ENCODE results near the gene SAFB2.

SAFB2 gene

GRCh38 chr19:5553892-5554291 is 68.7 kb downstream of the SAFB2 start:
- Histone ChIP-seq H3K27me3 (ENCODE audit: insufficient read depth, low read length) (no peaks in the 10 kb centered on the region; the same call in 1 of the 2 replicates), H3K4me3 (ENCODE audit: low read depth, low read length, poor library complexity, severe bottlenecking) (no peak overlapping the region), H3K9me3 (ENCODE audit: low read length) (no peaks in the 10 kb centered on the region), H3K4me1 (ENCODE audit: insufficient read depth, low read length, severe bottlenecking) (no peaks in the 10 kb centered on the region), H3K79me2 (ENCODE audit: insufficient read depth, low read length) (no peaks in the 10 kb centered on the region), H2AFZ (ENCODE audit: low read length) (no peak overlapping the region), H3K4me2 (ENCODE audit: low read length) (no peak overlapping the region), H3K36me3 (ENCODE audit: insufficient read depth, low read length) (no peaks in the 10 kb centered on the region), H3K9ac (ENCODE audit: low read length) (no peak overlapping the region), H3K9me2 (ENCODE audit: low read depth, low read length) (no peaks in the 10 kb centered on the region), H4K20me1 (ENCODE audit: insufficient read depth, low read length) (no peaks in the 10 kb centered on the region), H3K27ac (ENCODE audit: low read depth, low read length, poor library complexity, severe bottlenecking) (no peak overlapping the region), H3F3A (ENCODE audit: insufficient read depth, low read length) (no peaks in the 10 kb centered on the region)
- TF ChIP-seq EZH2 (IDR thresholded peaks at IDR 0.05; ENCODE audit: borderline replicate concordance, low read length), result no peak
- TF ChIP-seq, protein P1, sequence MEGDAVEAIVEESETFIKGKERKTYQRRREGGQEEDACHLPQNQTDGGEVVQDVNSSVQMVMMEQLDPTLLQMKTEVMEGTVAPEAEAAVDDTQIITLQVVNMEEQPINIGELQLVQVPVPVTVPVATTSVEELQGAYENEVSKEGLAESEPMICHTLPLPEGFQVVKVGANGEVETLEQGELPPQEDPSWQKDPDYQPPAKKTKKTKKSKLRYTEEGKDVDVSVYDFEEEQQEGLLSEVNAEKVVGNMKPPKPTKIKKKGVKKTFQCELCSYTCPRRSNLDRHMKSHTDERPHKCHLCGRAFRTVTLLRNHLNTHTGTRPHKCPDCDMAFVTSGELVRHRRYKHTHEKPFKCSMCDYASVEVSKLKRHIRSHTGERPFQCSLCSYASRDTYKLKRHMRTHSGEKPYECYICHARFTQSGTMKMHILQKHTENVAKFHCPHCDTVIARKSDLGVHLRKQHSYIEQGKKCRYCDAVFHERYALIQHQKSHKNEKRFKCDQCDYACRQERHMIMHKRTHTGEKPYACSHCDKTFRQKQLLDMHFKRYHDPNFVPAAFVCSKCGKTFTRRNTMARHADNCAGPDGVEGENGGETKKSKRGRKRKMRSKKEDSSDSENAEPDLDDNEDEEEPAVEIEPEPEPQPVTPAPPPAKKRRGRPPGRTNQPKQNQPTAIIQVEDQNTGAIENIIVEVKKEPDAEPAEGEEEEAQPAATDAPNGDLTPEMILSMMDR (IDR thresholded peaks at IDR 0.05; ENCODE audit: low read length), result no peak

DNA sequence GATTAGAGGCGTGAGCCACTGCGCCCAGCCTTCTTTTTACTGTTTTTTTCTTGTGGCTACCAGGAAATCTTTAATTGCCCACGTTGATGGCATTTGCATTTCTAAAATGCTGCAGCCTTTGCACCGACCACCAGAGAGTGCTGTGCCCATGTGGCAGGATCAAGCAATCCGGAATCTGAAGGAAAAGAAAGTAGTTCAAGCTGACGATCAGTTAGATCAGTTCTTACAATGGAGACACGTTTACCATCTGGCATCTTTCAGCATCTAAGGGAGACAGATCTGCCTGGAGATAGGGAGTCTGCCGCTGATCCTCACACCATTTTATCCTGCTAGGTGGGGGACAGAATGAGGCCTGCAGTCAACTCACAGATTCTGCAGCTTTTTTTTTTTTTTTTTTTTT is 74.7 kb downstream of the SAFB2 start:
- Histone ChIP-seq H2AFZ (ENCODE audit: low read length) (no peak overlapping the region), H3K36me3 (ENCODE audit: insufficient read depth, low read length) (no peaks in the 10 kb centered on the region), H3K4me1 (ENCODE audit: insufficient read depth, low read length, severe bottlenecking) (no peaks in the 10 kb centered on the region), H3K9me3 (ENCODE audit: low read length) (no peaks in the 10 kb centered on the region), H3F3A (ENCODE audit: insufficient read depth, low read length) (no peaks in the 10 kb centered on the region), H4K20me1 (ENCODE audit: insufficient read depth, low read length) (no peaks in the 10 kb centered on the region), H3K27ac (ENCODE audit: low read depth, low read length, poor library complexity, severe bottlenecking) (no peak overlapping the region), H3K4me3 (ENCODE audit: low read depth, low read length, poor library complexity, severe bottlenecking) (no peak overlapping the region), H3K79me2 (ENCODE audit: insufficient read depth, low read length) (no peaks in the 10 kb centered on the region), H3K9ac (ENCODE audit: low read length) (no peak overlapping the region), H3K9me2 (ENCODE audit: low read depth, low read length) (no peaks in the 10 kb centered on the region), H3K4me2 (ENCODE audit: low read length) (no peak overlapping the region), H3K27me3 (ENCODE audit: insufficient read depth, low read length) (no peaks in the 10 kb centered on the region)
- no peak for TF ChIP-seq EZH2 (IDR thresholded peaks at IDR 0.05; ENCODE audit: borderline replicate concordance, low read length)
- TF ChIP-seq, protein P1 (IDR thresholded peaks at IDR 0.05; ENCODE audit: low read length), result peak; percentile 69

DNA sequence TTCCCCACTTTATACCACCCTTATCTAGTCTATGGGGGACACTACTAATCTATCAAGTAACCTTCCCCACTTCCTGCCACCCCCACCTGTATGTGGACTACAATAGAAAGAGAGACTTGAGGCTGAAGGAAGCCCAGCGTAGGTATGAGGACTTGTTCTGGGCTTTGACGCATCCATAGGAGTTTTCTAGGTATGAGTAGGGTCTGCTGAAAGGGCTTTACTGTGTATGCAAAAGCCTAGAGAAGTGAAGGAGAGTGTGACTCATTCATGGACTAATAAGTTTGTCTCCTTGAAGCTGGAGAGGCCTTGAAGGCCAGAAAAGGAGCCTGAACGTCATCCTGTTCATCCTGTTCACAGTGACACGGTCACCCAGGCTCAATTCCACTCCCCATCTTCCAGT is 76.6 kb downstream of the SAFB2 start:
- no peaks in the 10 kb centered on the region for H3K27me3 ChIP-seq (ENCODE audit: insufficient read depth, low read length)
- no peak overlapping the region for H3K9ac ChIP-seq (ENCODE audit: low read length)
- no peaks in the 10 kb centered on the region for H3K9me2 ChIP-seq (ENCODE audit: low read depth, low read length)
- H3K4me3 ChIP-seq (ENCODE audit: low read depth, low read length, poor library complexity, severe bottlenecking), result no peak overlapping the region
- H4K20me1 ChIP-seq (ENCODE audit: insufficient read depth, low read length), result no peaks in the 10 kb centered on the region
- TF ChIP-seq EZH2 (IDR thresholded peaks at IDR 0.05; ENCODE audit: borderline replicate concordance, low read length), result no peak
- TF ChIP-seq, protein P1 (IDR thresholded peaks at IDR 0.05; ENCODE audit: low read length), result no peak
- no peak overlapping the region for H3K27ac ChIP-seq (ENCODE audit: low read depth, low read length, poor library complexity, severe bottlenecking)
- H3K79me2 ChIP-seq (ENCODE audit: insufficient read depth, low read length), result no peaks in the 10 kb centered on the region
- no peak overlapping the region for H2AFZ ChIP-seq (ENCODE audit: low read length)
- H3K9me3 ChIP-seq (ENCODE audit: low read length), result no peaks in the 10 kb centered on the region
- H3F3A ChIP-seq (ENCODE audit: insufficient read depth, low read length), result no peaks in the 10 kb centered on the region
- H3K36me3 ChIP-seq (ENCODE audit: insufficient read depth, low read length), result no peaks in the 10 kb centered on the region
- H3K4me1 ChIP-seq (ENCODE audit: insufficient read depth, low read length, severe bottlenecking), result no peaks in the 10 kb centered on the region
- no peak overlapping the region for H3K4me2 ChIP-seq (ENCODE audit: low read length)
